GM19463 (cell line): Measurements from ENCODE around the gene P3H1.
"Not testable (repeated sequence)": the region's sequence is repeated elsewhere in the genome, so short reads cannot be mapped to it uniquely, and the experiment has no call there.

Experiments used
- ATAC-seq: cut with Tn5 transposase; IDR thresholded peaks from one replicate; pipeline ENCODE4 v1.9.1; 2021; ENCODE audit warnings: mild to moderate bottlenecking, moderate library complexity; ENCODE audit not compliant: unreplicated experiment

The P3H1 gene, protein sequence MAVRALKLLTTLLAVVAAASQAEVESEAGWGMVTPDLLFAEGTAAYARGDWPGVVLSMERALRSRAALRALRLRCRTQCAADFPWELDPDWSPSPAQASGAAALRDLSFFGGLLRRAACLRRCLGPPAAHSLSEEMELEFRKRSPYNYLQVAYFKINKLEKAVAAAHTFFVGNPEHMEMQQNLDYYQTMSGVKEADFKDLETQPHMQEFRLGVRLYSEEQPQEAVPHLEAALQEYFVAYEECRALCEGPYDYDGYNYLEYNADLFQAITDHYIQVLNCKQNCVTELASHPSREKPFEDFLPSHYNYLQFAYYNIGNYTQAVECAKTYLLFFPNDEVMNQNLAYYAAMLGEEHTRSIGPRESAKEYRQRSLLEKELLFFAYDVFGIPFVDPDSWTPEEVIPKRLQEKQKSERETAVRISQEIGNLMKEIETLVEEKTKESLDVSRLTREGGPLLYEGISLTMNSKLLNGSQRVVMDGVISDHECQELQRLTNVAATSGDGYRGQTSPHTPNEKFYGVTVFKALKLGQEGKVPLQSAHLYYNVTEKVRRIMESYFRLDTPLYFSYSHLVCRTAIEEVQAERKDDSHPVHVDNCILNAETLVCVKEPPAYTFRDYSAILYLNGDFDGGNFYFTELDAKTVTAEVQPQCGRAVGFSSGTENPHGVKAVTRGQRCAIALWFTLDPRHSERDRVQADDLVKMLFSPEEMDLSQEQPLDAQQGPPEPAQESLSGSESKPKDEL

DNA sequence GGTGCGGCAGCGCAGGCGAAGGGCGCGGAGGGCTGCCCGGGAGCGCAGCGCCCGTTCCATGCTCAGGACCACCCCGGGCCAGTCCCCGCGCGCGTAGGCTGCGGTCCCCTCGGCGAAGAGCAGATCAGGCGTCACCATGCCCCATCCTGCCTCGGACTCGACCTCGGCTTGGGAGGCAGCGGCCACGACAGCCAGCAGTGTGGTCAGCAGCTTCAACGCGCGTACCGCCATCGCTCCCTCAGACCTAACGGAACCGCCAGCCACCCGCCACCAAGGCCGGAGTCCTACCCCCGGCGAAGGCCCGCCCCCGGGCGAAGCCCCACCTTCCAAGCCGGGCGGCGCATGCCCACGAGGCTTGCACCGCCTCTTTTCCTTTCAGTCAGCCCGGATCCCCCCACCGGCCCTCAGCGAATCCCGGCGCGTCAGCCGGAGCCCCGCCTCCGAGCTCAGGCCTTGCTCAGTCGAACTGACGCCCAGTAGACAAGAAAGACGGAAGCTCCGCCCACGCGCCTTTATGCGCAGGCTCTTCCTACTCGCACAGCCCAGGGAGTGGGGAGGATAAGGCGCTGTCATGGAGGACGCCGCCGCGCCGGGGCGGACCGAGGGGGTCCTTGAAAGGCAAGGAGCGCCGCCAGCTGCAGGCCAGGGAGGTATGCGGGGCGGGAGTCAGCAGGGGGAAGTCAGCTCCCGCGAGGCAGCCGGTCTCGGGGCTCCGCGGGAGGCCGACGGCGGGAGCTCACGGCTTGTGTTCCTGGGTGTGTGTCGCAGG lies at the start of gene P3H1, which contains the start of gene C1orf50:
TSS of gene P3H1 (minus strand) at position 288 of the 769 bp plus-strand sequence. CDS start at position 231, 57 bp downstream.
TSS of gene C1orf50 (plus strand) at position 509 of the 769 bp plus-strand sequence. CDS start at position 572, 63 bp downstream.
- ATAC-seq = peak; percentile 87

DNA sequence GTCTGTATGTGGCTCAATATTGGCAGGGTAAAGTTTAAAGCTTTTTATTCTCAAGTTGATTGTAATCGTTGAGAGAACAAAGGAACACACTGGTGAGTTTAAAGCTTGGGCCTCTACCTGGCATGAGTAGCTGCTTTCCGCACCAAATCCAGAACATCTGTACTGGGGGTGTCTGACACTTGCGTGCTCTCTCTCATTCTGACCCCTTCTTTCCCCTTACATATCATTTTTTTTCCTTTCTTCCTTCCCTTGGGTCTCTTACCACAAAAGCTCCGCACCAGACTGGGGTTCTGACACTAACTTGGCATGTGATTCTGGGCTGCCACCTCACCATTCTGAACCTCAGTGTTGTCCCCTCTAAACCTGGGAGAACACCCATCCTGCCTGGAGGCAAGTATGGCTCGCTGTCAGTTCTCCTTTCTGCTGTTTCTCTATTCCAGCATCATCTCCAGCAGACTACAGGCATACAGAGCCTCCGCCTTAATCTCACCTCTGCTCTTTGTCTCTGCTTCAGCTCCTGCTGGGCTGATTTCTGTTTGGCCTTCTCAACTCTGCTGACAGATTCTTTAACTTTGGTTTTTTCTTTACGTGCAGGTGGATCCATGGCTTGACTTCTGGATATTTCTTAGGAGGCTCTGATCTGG lies 49.2 kb upstream of the P3H1 start:
- ATAC-seq = no peak

DNA sequence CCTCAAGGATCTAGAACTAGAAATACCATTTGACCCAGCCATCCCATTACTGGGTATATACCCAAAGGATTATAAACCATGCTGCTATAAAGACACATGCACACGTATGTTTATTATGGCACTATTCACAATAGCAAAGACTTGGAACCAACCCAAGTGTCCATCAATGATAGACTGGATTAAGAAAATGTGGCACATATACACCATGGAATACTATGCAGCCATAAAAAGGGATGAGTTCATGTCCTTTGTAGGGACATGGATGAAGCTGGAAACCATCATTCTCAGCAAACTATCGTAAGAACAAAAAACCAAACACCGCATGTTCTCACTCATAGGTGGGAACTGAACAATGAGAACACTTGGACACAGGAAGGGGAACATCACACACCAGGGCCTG lies 48.0 kb upstream of the P3H1 start:
- not testable (repeated sequence) for ATAC-seq

DNA sequence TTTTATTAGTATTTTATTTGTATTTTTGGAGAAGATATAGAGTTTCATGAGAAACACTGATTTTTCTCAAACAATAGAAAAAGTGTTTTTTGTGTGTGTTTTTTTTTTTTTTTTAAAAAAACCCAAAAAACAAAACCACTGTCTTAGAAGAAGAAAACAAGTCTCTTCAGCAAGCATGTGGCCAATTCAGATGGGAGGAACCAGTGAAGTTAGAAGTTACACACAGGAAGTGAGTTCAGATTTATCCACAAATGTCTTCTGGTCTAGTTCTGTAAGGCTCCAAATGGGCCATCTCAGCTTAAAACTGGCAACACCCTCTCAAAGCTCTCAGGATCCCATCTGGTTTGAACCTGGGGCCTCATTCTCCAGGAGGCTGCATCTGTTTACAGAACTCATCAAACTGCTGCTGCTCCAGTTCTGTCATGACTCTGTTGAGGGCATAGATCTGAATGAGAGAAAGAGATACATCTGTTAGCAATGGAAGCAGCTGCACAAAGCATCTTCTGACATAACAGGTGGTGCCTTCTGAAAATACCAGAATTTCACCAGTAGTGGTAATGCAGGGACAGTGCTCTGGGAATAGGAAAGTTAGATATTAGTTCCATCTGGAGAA lies 40.3 kb upstream of the P3H1 start:
- ATAC-seq = no peak

DNA sequence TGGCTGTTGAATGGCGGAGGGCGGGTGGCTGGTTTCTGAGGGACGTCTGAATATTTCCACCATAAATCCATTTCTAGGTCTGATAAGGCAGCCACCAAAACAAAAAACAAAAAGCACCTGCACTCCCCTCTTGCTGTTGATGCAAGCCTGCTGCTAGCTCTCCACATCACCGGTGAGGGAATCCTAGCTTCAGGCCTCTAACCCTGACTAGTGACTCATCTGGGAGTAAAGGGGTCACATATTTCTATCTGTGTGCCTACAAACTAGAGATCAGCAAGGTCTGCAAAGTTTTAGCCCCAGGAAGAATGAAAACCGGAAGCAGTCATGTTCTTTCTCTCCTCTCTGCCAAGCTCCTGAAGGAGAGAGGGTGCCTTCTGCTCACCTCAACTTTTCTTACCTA lies 39.8 kb upstream of the P3H1 start:
- ATAC-seq = no peak

DNA sequence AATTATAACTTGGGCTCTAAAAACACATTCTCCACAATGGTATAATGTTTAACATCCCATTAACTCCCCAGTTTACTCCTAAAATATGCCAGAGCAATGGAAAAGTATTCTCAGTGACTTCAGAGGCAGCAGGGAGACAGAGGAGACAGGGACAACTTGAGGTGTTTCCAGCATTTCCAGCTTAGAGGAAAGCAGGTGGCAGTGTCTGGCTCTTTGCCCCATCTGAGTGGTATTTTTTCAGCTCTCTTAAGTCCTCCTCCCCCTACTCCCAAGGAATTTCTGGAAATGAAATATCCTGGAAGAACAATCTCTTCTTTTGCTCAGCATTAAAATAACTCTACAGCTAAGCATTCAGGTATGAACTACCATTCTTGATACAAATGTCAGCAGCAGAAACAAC lies 39.3 kb upstream of the P3H1 start:
- no peak for ATAC-seq

DNA sequence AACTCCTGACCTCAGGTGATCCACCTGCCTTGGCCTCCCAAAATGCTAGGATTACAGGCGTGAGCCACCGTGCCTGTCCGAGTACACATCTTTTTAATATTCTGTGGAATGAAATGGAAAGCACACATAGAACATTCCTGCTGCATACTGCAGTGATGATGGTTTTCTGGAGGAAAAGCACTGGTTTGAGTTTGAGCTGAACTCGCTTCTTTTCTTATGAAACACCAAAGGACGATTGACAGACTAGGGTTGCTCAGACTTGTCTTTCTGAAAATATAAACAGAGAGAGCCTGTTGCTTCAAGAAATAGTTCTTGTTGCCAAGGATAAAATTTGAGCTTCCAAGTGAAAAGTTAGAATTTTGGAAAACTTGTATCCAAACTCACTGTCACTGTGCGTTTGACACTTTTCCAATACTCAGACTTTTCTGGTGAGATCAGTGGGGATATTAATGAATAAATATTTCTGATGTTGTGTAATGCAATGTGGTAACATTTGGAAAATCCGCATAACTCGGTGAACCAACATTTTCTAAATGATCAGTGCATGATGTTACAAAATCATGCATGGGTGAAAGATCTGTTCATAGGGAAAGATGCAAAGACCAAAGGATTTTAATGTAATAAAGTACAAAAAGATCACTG lies 35.1 kb upstream of the P3H1 start:
- ATAC-seq = no peak

DNA sequence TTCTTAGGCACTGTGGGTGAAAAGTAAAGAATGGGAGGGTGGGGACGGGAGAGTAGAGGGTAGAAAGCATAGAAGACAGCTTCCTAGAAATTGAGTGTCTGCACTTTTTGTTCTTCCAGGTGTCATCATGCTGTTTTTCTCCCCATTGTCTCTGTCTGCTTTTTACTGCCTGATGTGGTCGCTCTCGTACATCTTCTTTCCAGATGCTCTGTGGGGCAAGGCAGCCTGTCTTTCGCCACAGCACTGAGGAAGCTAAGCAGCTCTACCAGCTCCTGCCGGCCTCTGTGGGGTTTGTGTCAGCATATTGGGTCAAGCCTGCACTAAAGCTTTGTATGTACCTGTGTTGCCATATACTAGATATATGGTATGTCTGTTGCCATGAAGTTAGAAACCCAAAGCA lies 31.2 kb upstream of the P3H1 start:
- no peak for ATAC-seq

DNA sequence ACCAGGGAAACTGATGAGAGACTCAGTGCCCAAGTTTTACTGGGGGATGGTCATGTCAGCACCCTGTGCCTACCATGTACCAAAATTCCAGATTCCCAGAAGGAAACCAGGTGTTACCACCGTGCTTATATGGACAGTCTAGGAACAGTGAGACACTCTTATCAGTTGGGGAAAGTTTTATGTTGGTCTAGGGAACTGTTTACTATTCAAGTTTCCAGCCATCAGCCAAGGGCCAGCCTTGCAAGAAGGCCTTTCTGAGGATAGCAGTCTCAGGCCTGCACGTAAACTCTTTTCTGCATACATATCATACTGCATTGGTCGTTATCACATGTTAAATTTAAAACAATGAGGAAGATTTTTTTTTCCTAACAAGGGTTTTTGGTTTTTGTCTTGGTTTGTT lies 30.6 kb upstream of the P3H1 start:
- no peak for ATAC-seq

DNA sequence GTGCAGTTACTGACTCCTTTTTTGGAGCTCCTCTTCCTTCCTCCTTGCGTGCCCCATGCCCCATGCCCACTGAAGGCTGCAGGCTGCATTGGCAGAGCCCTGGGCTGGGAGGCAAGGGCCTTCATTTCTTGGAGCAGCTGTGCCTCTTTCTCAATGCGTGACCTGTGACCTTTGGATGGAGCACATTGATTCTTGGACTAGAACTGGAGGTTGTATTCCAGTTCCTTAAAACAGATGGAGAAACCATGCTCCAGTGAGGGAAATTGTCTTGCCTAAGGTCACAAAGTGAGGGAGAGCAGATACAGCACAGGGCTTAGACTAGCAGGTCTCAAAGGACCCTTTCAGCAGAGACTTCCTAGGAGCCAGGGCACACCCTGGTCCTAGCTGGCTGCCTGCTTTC lies 27.0 kb upstream of the P3H1 start:
- no peak for ATAC-seq

DNA sequence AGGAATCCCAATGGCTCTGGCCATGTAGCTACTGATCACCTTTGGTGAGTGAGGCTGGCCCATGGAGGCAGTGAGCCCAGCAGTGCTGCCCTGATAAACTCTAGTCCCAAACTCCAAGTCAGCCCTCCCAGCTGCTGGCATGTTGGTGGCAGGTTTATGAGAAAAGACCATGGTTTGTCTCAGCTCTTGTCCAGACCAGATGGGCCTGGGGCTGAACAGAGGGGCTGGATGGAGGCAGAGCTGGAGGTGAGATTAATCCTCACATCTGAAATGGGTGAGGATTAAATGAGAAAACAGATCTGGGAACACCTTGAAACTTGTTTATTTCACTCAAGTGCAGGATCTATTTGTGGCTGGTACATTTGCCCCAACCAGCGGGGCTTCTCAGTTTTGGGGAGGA lies 21.2 kb upstream of the P3H1 start:
- ATAC-seq = no peak

DNA sequence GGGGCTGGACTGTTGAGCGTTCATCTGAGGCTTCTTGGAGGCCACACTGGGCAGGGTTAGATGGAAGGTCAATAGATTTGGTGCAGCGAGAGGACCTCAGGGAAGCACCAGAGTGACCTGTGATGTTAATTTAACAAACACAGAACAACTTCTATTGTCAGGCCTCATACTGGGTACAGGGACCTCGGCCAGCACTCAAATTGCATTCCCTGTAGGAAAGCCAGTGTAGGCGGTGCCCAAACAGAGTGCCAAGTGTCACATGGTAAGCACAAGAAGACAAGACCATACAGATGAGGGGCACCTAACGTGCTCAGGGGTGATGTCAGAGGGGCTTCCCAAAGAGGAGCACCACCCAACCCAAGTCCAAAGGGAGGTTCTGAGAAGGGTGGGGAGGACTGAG lies 19.3 kb upstream of the P3H1 start:
- ATAC-seq = no peak

DNA sequence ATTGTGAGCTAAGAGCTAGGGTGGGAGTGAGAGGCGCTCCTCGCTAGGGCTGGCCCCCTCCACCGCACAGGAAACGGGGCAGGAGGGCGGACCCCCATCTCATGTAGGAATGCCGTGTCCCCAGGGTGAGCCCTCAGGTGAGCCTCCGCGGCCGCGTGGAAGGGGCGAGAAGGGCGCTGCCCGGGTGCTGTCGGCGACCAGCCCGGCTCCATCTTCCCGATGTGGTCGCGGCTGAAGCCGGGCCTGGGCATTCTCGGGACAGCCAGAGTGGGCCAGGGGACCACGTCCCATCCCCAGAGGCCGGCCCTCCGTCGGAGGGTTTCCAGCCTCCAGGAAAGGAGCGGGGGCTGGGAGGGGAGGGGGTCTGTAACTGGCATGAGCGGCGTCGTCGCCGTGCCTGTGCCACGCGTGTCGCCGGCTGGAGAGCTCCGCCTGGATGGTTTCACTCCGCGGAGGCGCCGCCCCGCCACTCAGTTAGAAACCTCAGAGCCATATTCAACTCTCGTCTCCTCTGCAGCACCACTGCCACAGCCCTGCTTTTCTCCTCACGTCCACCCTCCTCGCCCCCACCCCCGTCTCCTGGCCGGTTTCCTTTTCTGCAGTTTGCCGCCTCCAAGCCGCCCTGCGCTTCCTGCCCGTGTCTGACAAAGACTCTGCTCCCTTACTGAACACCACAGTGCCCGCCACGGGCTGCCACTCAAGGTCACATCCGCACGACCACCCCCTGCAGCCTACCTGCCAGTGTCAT lies 18.3 kb upstream of the P3H1 start, which contains the start of gene TMEM269:
TSS of gene TMEM269 (plus strand) at position 46 of the 748 bp plus-strand sequence. CDS start 4,903 bp downstream, outside the sequence.
- ATAC-seq = no peak

DNA sequence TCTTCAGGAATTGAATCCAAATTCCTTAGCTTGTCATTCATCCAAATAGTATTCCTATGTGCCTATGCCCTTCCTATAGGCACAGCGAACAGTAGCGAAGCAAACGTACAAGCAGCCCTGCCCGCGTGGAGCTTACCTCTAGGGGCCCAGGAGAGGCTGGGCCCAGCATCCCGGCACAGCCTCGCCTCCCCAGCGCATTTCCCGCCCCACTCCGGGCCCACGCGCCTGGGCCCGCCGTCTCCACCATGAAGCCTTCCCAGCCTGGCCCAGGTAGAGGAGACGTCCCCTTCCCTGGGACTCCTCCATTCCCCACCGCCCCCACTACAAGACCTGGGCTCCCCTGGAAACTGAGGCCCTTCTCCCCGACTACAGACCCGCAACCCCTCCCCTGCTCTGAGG lies 17.7 kb upstream of the P3H1 start:
- ATAC-seq = no peak

DNA sequence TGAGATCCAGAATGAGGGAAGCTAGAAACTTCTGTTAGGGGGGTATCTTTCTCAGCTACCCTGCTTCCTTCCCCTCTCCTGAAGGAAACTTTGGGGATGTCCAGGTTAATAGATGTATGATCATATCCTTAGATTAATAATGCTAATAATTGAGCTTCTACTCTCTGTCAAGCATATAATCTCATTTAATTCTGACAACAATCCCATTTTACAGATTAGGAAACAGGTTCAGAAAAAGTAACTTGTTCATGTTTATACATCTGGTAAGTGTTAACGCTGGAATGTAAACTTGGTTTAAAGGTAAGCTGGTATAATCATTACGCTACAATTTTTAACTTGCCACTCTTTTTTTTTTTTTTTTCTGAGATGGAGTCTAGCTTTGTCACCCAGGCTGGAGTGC lies 16.3 kb upstream of the P3H1 start:
- ATAC-seq = no peak

DNA sequence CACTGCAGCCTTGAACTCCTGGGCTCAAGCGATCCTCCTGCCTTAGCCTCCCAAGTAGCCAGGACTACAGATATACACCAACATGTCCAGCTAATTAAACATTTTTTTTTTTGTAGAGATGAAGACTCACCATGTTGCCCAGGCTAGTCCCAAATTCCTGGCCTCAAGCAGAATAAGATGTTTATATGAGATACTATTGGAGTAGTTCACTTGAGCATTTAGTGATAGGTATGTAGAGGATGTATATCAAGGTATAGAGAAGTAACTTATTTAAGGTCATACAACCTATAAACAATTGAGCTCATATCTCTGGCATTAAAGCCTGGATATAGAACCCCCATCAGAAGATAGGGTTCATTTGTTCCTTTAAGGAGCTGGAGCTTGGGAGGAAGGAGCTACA lies 13.3 kb upstream of the P3H1 start:
- ATAC-seq = no peak

DNA sequence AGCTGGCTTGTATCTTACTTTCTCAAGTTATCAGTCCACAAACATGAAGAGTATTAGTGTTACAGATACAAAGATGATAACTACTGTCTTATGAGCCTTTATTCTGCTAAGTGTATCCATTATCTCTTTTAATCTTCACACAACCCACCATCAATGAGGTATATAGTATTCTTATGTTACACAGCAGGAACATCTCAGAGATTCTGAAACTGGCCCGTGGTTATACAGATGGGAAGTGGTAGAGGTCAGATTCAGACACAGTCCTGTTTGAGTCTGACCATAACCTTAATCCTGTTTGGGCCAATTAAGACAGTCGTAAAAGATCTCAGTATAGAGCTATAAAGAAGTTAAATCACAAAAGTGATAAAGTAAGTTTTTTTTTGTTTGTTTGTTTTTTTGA lies 12.9 kb upstream of the P3H1 start:
- no peak for ATAC-seq

DNA sequence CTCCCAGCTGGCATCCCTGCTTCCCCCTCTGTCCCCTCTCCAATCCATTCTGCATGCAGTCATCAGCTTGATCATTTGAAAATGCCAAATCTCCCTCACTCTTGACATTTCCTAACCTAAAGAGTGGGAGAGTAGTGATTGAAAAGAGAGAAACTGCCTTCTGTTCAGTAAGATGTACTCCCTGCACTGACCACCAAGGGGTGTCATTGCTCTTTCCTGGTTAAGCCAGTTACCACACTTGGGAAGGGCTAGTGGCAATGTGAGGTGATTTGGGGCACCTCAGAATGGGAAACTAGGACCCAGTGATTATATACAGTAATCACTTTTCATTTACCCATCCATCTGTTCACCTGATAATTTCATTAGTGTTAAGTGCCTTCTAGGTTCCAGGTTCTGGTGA lies 11.0 kb upstream of the P3H1 start:
- ATAC-seq = no peak

DNA sequence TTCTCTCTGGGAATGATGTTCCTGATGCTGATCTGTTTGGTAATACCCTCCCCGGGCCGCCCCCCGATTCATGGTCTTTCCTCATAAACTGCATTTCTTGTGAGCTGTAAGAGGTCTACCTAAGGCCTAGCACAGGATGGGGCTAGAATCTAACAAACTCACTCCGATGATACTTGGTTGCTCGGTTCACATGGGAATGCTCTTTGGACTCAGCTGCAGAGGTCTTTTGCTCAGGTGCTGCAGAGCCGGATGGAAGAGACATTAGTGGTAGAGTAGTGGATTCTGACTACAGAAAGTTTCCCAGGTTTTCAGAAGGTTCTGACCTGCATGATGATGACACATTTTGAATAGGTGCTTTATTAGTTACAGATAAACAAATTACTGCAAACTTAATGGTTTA lies 9.7 kb upstream of the P3H1 start:
- no peak for ATAC-seq
